GM10266 (cell line): ENCODE data around the gene ZNF566.

ENCODE experiments used
- DNase-seq: peaks from one replicate; pipeline ENCODE4 v3.0.0; 2012; ENCODE audit errors: extremely low spot score
- CTCF ChIP-seq: IDR thresholded peaks from 2 replicates; pipeline ENCODE4 v1.5.1; 2012; ENCODE audit warnings: mild to moderate bottlenecking, low read depth; ENCODE audit not compliant: control insufficient read depth, insufficient read depth; ENCODE audit errors: missing control alignments

ZNF566 gene

GRCh38 chr19:36488846-36489117 lies 579 bp downstream of the ZNF566 start:
- peak; percentile 33 for DNase-seq
- peak; percentile 25 for TF ChIP-seq CTCF

DNA sequence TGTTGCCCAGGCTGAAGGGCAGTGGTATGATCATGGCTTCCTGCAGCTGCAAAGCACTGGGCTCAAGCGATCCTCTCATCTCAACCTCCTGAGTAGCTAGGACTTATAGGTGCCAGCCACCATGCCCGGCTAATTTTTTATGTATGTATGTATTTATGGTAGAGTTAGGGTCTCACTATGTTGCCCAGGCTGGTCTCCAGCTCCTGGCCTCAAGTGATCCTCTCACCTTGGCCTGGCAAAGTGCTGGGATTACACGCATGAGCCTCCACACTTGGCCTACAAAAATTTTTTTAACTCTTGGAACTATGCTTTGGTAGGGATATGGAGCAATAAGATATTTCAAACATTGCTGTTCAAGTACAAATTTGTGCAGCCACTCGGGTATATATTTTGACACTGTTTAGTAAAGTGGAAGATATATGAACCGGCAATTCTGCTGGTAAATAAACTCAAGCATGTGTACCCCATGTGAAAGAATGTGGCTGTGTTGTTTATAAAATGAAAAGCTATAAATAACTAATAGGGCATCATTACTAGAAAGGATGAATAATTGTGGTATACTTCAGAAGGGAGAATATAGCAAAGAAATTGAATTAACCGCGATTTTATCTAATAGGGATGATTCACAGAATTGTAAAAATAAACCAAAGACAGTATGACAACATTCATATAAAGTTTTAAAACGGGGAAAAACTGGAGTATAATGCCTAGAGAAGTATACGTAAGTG lies 1.1 kb downstream of the ZNF566 start:
- DNase-seq, result no peak
- no peak for TF ChIP-seq CTCF

DNA sequence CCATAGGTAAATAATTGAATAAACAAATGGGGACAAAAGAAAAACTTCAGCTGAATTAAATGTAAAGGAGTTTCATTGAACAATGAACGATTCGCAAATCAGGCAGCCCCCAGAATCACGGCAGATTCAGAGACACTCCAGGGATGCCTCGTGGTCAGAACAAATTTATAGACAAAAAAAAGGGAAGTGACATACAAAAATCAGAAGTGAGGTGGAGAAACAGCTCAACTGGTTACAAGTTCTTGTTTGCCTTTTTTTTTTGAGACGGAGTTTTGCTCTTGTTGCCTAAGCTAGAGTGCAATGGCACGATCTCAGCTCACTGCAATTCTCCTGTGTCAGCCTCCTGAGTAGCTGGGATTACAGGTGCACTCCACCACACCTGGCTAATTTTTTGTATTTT lies 5.7 kb downstream of the ZNF566 start:
- TF ChIP-seq CTCF, result no peak
- no peak for DNase-seq

GRCh38 chr19:36482876-36483275 lies 6.5 kb downstream of the ZNF566 start:
- no peak for TF ChIP-seq CTCF
- no peak for DNase-seq

DNA sequence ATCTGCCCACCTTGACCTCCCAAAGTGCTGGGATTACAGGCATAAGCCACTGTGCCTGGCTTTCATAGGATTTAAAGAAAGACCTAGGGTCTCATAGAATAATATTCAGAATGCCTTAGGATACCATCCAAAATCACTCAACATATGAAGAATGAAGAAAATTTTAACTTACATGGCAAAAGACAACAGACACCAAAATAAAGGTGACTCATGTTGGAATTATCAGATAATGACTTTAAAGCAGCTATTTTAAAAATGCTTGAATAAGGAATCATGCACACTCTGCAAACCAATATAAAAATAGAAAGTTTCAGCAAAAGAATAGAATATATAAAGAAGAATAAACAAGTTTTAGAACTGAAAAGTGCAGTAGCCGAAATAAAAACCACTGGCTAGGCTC lies 29.3 kb downstream of the ZNF566 start:
- DNase-seq, result no peak
- TF ChIP-seq CTCF, result no peak

GRCh38 chr19:36456831-36457230 lies 32.5 kb downstream of the ZNF566 start:
- no peak for DNase-seq
- no peak for TF ChIP-seq CTCF

GRCh38 chr19:36449059-36449670 lies 40.2 kb downstream of the ZNF566 start:
- TF ChIP-seq CTCF, result no peak
- DNase-seq, result no peak
